Activated CD4-positive, alpha-beta T cell treated with anti-CD3 and anti-CD28 coated beads for 1 hour (primary cell): ENCODE measurements around the gene TMEM74B.

Source experiments
- DNase-seq: peaks from one replicate; pipeline ENCODE4 v3.0.0-alpha.2; 2020

The TMEM74B gene

DNA sequence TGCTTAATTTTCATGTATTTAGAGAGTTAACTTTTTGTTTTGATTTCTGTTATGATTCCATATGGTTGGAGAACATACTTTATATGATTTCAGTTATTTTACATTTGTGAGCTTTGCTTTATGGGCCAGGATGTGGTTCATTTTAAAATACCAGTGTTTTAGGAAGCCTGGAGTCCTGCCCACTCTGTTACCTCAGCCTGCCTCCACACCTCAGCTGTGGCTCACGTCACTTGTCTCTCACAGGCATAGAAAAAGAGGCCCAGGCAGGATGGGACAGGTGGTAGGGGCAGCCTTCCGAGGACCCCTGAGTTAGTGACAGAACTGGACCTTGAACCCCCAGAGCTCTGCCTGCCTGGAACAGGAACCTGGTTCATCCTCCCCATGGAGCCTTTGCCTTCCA lies 50.4 kb downstream of the TMEM74B start:
- no peak for DNase-seq

DNA sequence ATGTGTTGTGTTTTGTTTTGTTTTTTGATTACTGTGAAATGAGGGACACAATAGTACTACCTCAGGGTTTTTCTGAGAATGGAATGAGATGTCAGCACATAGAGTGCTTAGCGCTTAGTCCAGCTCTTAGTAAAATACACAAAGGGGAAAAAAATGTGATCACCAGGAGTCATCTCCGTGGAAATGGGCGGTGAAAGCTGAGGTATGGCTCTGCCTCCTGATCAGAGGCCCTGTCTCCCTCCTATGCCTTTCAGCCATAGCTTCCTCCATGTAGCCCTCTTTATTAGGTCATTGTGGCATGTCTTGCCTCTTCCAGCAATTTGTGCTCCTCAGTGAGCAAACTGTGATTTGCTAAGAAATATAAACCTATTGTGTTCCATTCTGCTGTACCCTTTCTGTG lies 53.4 kb downstream of the TMEM74B start:
- no peak for DNase-seq

DNA sequence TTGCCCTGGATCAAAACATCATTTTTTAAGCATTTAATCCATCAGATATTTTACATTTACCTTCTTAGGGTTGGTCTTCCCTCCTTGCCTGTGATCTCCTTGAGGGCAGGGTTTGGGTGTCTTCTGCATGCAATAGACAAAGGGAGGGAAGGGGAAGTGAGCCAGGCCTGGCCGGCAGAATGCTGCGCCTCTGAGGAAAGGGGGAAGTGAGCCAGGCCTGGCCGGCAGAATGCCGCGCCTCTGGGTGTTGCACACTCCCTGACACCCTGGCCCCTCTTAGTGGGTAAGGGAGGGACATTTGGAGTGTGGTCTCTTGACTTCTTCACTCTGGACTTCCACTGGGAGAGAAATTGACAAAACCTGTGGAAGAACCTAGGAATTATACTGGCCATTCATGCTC lies 53.9 kb downstream of the TMEM74B start:
- no peak for DNase-seq
